HUES48 (cell line): ENCODE measurements around the gene CASZ1.

Experiments used
- H3K27ac ChIP-seq: one replicate; pipeline ENCODE4 v1.7.0; 2013; ENCODE audit warnings: low read depth, low read length, inconsistent platforms
- H3K27me3 ChIP-seq: 2 replicates; pipeline ENCODE4 v1.6.1; 2013; ENCODE audit warnings: mild to moderate bottlenecking, low read length; ENCODE audit not compliant: control insufficient read depth, insufficient read depth
- H3K36me3 ChIP-seq: 2 replicates; pipeline ENCODE4 v1.6.1; 2013; ENCODE audit warnings: low read length; ENCODE audit not compliant: control insufficient read depth, insufficient read depth
- H3K4me1 ChIP-seq: 2 replicates; pipeline ENCODE4 v1.6.1; 2013; ENCODE audit warnings: mild to moderate bottlenecking, low read length; ENCODE audit not compliant: control insufficient read depth, insufficient read depth
- H3K4me3 ChIP-seq: 2 replicates; pipeline ENCODE4 v1.5.1; 2013; ENCODE audit warnings: mild to moderate bottlenecking, low read depth, low read length
- H3K9ac ChIP-seq: 2 replicates; pipeline ENCODE4 v1.6.1; 2013; ENCODE audit warnings: mild to moderate bottlenecking, low read depth, low read length, moderate library complexity
- H3K9me3 ChIP-seq: 2 replicates; pipeline ENCODE4 v1.6.1; 2013; ENCODE audit warnings: low read length; ENCODE audit not compliant: control insufficient read depth, insufficient read depth

The CASZ1 gene

GRCh38 chr1:10629091-10629815, 167.2 kb downstream of the CASZ1 start:
- Histone ChIP-seq H3K4me1 (peaks cover 17% of the 10 kb centered on the region), H3K4me3 (no peak overlapping the region), H3K27ac (no peak overlapping the region), H3K36me3 (peaks cover 4% of the 10 kb centered on the region; the same call in 1 of the 2 replicates), H3K27me3 (no peaks in the 10 kb centered on the region), H3K9me3 (no peaks in the 10 kb centered on the region), H3K9ac (no peak overlapping the region)

DNA sequence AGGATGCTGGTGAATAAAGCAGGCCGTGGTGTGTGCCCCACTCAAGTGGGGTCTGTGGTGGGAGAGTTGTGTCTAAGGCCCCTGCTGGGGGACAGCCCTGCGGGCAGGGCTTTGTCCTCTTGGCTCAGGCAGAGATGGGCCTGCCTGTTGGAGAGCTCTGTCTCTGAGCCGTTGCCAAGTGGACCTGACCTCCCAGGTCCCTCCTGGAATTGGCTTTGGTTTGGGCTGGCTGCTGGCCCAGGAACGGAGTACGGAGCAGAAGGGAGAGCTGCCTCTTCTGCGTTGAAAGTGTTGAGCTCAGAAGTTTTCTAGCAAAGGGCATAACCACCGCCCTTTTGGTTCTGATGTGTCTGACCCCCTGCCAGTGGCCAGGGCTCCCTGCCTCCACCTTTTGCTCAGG, 167.8 kb downstream of the CASZ1 start:
- Histone ChIP-seq H3K27ac (no peak overlapping the region), H3K9ac (no peak overlapping the region), H3K4me3 (no peak overlapping the region), H3K4me1 (peaks cover 17% of the 10 kb centered on the region), H3K9me3 (no peaks in the 10 kb centered on the region), H3K27me3 (no peaks in the 10 kb centered on the region), H3K36me3 (peaks cover 9% of the 10 kb centered on the region; the same call in 1 of the 2 replicates)

GRCh38 chr1:10626791-10627410, 169.5 kb downstream of the CASZ1 start:
- Histone ChIP-seq H3K27me3 (no peaks in the 10 kb centered on the region), H3K9ac (no peak overlapping the region), H3K4me1 (peaks cover 6% of the 10 kb centered on the region), H3K36me3 (peaks cover 11% of the 10 kb centered on the region; the same call in 1 of the 2 replicates), H3K9me3 (no peaks in the 10 kb centered on the region), H3K27ac (no peak overlapping the region), H3K4me3 (no peak overlapping the region)

DNA sequence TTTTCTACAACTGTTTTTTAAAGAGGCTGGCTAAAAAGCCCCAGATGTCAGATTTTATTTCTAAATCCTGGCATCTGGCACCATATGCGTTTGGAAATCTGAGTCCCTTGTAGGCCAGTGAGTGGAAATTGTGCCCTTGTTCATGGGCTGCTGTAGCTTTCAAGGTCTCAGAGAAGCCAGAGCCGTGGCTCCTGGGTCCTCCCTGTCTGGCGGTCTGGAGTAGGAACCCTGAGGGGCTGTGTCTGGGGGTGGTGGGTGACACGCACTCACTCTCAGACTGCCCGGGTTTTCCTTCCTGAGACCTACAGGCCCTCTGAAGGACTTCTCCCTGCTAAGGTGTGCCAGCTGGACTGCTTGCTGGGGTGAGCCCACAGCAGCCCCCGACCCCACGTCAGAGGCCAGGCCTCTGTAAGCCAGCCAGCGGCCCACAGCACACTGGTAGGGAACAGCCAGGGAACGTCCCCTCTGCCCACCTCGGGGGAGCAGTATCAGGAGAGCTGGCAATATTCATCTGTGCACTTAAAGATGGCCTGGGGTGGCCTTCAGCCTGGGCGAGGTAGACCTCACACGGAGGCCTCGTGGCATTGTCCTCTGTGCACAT, 170.2 kb downstream of the CASZ1 start:
- no peak overlapping the region for H3K4me3 ChIP-seq
- H3K27ac ChIP-seq: no peak overlapping the region
- H3K4me1 ChIP-seq: no peaks in the 10 kb centered on the region
- no peak overlapping the region for H3K9ac ChIP-seq
- H3K9me3 ChIP-seq: no peaks in the 10 kb centered on the region
- peaks cover 11% of the 10 kb centered on the region; the same call in 1 of the 2 replicates for H3K36me3 ChIP-seq
- H3K27me3 ChIP-seq: no peaks in the 10 kb centered on the region

- no peaks in the 10 kb centered on the region for H3K9me3 ChIP-seq
- no peaks in the 10 kb centered on the region for H3K27me3 ChIP-seq
- peaks cover 11% of the 10 kb centered on the region; the same call in 1 of the 2 replicates for H3K36me3 ChIP-seq
- H3K9ac ChIP-seq: no peak overlapping the region
- H3K4me3 ChIP-seq: no peak overlapping the region
- H3K27ac ChIP-seq: no peak overlapping the region
- no peaks in the 10 kb centered on the region for H3K4me1 ChIP-seq
Observed at GRCh38 chr1:10625554-10625953, 170.9 kb downstream of the CASZ1 start.

DNA sequence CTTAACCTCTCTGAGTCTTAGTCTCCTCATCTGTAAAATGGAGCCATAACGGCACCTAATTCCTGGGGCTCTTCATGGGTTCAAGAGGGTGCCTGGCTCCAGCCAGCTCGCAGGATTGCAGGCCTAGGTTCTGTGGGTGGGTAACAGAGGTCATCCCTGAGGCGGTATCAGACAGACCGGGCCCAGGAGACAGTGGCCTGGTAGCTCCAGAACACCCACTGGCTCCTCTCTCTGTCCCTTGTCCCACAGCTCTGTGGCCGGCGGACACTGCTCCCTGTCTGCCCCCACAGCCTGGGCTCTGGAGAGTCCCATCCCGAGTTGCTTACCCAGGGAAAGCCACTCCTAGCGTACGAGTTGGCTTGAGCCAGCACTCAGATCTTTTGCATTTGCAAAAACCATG, 171.4 kb downstream of the CASZ1 start:
- peaks cover 11% of the 10 kb centered on the region; the same call in 1 of the 2 replicates for H3K36me3 ChIP-seq
- H3K4me3 ChIP-seq: no peak overlapping the region
- H3K9me3 ChIP-seq: no peaks in the 10 kb centered on the region
- no peak overlapping the region for H3K27ac ChIP-seq
- no peak overlapping the region for H3K9ac ChIP-seq
- H3K27me3 ChIP-seq: no peaks in the 10 kb centered on the region
- H3K4me1 ChIP-seq: no peaks in the 10 kb centered on the region

DNA sequence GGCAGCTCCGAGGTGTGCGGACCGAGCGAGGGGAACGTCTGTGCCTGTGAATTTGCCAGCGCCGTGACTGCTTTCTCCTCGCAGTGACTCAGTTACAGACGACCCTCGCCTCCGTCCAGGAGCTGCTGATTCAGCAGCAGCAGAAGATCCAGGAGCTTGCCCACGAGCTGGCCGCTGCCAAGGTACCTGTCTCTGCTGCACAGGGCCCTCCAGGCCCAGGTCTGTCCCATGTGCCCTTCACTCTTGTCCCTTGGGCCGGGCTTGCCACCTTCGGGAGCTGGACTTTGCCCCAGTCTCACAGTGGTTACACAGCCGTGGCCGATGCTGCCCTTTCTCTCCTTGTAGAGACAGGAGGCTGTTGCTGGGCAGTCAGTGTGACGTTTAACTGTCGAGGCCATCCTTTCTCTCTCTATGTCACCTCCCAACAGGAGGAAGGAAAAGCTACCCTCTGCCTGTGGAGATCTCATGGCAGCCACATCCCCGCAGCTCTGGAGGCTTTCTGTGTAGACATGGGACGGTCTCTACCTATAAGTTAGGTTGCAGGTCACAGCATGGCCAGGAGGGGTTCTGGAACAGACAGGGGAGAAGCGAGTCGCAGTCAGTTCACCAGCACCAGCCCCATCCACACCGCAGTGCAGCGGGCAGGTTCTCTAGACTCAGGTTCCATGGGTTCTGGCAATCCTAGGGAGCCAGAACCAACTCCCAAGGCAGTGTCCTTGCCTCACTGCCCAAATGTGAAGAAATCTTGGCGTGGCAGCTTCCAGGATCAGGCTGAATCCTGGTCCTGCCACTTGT, 172.0 kb downstream of the CASZ1 start:
- H3K36me3 ChIP-seq: peaks cover 11% of the 10 kb centered on the region; the same call in 1 of the 2 replicates
- H3K9me3 ChIP-seq: no peaks in the 10 kb centered on the region
- H3K27ac ChIP-seq: no peak overlapping the region
- no peaks in the 10 kb centered on the region for H3K27me3 ChIP-seq
- H3K4me1 ChIP-seq: no peaks in the 10 kb centered on the region
- H3K9ac ChIP-seq: no peak overlapping the region
- no peak overlapping the region for H3K4me3 ChIP-seq

DNA sequence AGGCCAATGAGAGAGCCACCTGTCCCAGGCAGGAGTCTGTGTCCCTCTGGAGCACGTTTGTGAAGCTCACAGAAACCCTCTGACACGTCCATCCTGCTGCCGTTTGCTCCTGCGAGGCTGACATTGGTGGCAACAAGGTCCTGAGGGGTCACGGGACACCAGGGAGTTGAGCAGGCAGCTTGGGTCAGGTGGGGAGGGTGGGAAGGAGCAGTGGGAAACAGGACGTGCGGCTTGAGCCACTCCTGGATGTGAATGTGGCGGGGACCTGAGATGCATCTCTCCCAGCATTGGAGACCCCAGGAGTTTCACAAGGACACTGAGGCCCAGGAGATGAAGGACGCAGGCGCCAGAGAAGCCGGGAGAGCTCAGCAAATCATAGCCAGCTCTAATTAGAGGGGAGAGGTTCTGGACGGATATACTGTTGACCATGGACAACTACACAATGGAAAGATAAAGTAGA, 172.7 kb downstream of the CASZ1 start:
- H3K9me3 ChIP-seq: no peaks in the 10 kb centered on the region
- H3K4me3 ChIP-seq: no peak overlapping the region
- H3K27ac ChIP-seq: no peak overlapping the region
- no peaks in the 10 kb centered on the region for H3K4me1 ChIP-seq
- H3K27me3 ChIP-seq: no peaks in the 10 kb centered on the region
- no peak overlapping the region for H3K9ac ChIP-seq
- H3K36me3 ChIP-seq: peaks cover 11% of the 10 kb centered on the region; the same call in 1 of the 2 replicates

- H3K9ac ChIP-seq: no peak overlapping the region
- no peaks in the 10 kb centered on the region for H3K4me1 ChIP-seq
- H3K36me3 ChIP-seq: peaks cover 11% of the 10 kb centered on the region; the same call in 1 of the 2 replicates
Observed at GRCh38 chr1:10622910-10623685, 173.3 kb downstream of the CASZ1 start.

GRCh38 chr1:10621906-10622305, 174.5 kb downstream of the CASZ1 start:
- Histone ChIP-seq H3K9me3 (no peaks in the 10 kb centered on the region), H3K36me3 (peaks cover 11% of the 10 kb centered on the region; the same call in 1 of the 2 replicates), H3K27me3 (no peaks in the 10 kb centered on the region), H3K4me3 (no peak overlapping the region), H3K4me1 (no peaks in the 10 kb centered on the region), H3K9ac (no peak overlapping the region), H3K27ac (no peak overlapping the region)

More at GRCh38 chr1:10622910-10623685, 173.3 kb downstream of the CASZ1 start:
- Histone ChIP-seq H3K27me3 (no peaks in the 10 kb centered on the region), H3K27ac (no peak overlapping the region), H3K9me3 (no peaks in the 10 kb centered on the region), H3K4me3 (no peak overlapping the region)
